Activated T-cell treated with anti-CD3 and anti-CD28 coated beads for 48 hours (primary cell): Measurements from ENCODE around the gene TAS2R50.
"Not testable (repeated sequence)": the region's sequence is repeated elsewhere in the genome, so short reads cannot be mapped to it uniquely, and the experiment has no call there.

Experiments used
- DNase-seq: peaks from one replicate; pipeline ENCODE4 v3.0.0-alpha.2; 2020; ENCODE audit warnings: low read depth

TAS2R50 gene

GRCh38 chr12:10986812-10987211, at the start of gene TAS2R50:
Gene TAS2R50 (minus strand): TSS chr12:10986912. CDS start chr12:10986860, 52 bp downstream.
- no peak for DNase-seq

GRCh38 chr12:11033959-11034358, 47.2 kb upstream of the TAS2R50 start:
- DNase-seq, result not testable (repeated sequence)

DNA sequence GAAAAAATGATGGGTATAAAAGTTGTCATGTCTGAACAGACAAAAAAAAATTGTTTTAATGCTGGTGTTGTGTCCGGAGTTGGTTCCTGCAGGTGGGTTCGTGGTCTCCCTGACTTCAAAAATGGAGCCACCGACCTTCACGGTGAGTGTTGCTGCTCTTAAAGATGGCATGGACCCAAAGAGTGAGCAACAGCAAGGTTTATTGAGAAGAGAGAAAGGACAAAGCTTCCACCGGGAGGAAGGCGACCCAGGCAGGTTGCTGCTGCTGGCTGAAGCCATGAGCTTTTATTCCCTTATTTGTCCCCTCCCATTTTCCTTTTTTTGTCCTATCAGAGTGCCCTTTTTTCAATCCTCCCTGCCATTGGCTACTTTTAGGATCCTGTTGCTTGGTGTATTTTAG, 44.6 kb upstream of the TAS2R50 start, which contains the start of gene TAS2R31:
Gene TAS2R31, minus strand, starts transcription at position 101 of the 400 bp plus-strand sequence. Its CDS starts 72 bp downstream, at position 29.
- no peak for DNase-seq

DNA sequence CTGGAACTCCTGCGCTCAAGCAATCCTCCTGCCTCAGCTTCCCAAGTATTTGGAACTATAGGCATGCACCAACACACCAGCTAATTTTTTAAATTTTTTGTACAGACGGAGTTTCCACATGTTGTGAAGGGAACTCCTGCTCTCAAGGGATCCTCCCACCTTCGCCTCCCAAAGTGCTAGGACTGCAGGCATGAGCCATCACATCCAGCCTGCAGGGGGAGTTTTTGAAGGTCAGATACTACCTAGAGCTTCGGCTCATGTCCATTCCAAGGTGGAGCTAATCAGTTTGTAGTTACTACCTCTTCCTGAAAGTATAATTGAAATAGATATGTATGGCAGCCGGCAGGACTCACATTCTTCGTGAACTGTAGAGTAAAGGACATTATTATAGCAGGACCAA, 39.4 kb upstream of the TAS2R50 start:
- no peak for DNase-seq

DNA sequence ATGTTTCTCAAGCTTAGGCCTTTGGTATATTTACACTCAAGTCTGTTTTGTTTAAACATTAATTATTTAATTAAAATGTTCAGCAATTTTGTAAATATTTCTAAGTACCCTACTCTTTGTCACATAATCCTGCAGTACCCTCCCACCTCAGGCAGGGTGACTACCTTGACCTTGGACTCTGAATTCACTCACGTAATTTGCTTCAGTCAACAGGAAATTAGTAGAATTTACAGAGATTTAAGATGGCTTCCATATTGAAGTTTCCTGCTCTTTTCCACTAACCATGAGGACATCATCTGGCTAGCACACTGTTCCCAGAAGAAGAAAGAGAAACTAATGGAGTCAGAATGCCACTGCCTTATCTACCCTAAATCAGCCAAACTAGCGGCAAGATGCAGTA, 36.7 kb upstream of the TAS2R50 start:
- DNase-seq, result no peak

DNA sequence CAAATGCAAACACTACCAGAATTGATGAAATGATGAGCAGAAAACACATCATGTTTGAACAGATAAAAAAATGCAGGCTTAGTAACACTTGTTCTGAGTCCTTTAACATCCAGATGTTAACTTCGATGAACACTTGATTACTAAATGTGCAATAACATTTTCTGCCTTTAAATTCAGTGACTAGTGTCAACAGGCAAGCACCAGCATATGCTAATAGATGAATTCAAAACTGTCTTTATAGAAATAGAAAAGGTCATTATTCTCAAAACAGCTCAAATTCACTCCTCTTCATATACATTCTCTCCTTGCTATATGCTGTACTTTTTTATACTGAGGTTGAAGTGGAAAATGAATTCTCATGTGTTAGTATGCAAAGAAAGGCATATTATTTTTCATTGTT, 35.8 kb upstream of the TAS2R50 start, which contains the start of gene TAS2R19:
Gene TAS2R19, minus strand, starts transcription at position 101 of the 400 bp plus-strand sequence. Its CDS starts 49 bp downstream, at position 52.
- DNase-seq, result no peak

DNA sequence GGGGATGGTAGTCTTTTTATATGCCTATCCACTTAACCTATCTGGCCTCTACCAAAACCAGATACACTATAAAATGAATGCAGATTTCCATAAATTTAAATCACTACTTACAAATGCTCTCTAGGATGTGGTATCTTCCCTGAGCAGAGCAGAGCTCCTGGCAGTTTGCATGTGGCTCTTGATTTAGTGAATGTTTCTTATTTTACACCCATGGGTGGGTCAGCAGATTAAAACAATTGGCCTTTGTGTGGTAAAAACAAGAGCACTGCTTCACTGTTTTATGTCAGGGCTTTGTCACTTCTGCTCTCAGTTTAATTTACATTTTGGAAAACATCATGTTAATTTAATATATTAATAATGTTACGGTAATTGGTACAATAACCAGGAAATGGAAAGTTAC, 30.2 kb upstream of the TAS2R50 start:
- no peak for DNase-seq

GRCh38 chr12:11015775-11016430, 29.2 kb upstream of the TAS2R50 start:
- DNase-seq, result no peak

DNA sequence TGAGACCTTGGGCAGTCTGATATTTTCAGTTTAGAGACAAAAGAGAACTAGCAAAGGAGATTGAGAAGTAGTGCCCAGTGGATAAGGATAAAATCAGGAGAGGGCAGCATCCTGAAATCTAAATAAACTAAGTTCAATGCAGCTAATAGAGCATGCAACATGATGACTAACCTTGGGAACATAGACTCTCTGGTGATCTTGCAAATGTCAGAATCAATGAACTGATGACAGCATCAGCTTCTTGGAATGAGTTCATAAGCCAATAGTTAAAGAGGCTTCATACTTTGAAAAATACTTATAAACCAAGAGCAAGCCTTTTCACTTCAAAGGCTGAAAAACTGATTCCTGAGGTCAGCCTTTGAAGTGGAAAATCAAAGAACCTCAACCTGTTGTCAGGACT, 27.5 kb upstream of the TAS2R50 start:
- DNase-seq, result no peak

DNA sequence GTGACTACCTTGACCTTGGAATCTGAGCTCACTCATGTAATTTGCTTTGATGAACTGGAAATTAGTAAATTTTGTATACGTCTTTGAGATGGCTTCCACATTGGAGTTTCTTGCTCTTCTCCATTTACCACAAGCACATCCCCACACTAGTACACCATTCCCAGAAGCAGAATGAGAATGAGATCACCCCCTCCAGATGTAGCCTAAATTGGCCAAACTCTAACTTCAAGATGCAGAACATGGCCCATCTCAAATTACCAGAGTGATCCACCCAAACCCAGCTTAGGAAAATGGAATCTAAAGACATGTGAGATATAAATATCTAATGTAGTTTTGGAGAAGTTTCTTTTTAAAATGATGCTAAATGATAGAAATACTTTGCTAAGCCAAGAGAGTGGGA, 20.9 kb upstream of the TAS2R50 start:
- DNase-seq, result no peak

DNA sequence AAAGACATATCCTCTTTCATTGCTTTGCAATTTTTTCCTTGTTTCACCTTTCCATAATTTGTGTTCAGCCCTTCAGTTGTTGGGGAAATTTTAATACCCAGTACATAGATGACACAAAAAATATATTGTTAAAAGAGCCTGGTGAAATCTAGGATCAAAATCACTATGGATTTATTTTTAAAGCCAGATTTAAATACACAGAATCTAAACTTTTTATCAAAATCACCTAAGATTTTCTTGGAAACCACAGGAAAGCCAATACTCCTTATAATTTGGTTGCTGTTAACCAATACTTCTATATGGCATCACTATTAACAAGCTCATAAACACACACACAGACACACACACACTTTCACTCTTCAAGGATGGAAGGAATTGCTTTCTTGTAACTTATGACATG, 11.5 kb upstream of the TAS2R50 start, which contains the start of gene TAS2R20:
Gene TAS2R20, minus strand, starts transcription at position 101 of the 400 bp plus-strand sequence. CDS start 429 bp downstream, outside the sequence.
- DNase-seq, result no peak

- no peak for DNase-seq
Observed at GRCh38 chr12:10994307-10994706, 7.6 kb upstream of the TAS2R50 start.

- no peak for DNase-seq
Observed at GRCh38 chr12:10989107-10989506, 2.4 kb upstream of the TAS2R50 start.

DNA sequence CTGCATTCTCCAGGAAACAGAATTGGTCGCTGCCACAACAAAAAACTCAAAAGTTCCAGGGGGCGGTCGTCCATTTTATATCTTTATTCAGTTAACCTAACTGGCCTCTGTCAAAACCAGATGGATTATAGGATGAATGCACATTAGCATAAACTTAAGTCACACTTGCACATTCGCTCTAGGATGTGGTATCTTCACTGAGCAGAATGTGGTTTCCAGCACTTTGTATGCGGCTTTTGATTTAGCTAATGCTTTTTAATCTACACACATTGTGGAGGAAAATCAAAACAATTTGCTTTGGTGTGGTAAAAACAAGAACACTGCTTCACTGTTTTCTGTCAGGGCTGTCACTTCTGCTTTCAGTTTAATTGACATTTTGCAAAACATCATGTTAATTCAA, 4.5 kb downstream of the TAS2R50 start:
- DNase-seq, result no peak

DNA sequence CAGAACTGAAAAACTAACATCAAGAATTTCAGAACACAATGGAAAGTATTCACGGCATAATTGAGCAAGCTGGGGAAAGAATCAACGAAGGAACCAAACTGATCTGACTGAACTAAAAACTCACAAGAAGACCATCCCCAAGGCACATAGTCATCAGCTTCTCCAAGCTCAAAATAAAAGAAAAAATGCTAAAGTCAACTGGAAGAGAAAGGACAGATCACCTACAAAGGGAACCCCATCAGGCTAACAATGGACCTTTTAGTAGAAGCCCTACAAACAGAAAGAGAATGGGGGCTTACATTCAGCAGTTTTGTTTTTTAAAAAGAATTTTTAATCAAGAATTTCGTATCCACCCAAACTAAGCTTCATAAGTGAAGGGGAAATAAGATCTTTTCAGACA, 11.7 kb downstream of the TAS2R50 start:
- DNase-seq, result no peak

DNA sequence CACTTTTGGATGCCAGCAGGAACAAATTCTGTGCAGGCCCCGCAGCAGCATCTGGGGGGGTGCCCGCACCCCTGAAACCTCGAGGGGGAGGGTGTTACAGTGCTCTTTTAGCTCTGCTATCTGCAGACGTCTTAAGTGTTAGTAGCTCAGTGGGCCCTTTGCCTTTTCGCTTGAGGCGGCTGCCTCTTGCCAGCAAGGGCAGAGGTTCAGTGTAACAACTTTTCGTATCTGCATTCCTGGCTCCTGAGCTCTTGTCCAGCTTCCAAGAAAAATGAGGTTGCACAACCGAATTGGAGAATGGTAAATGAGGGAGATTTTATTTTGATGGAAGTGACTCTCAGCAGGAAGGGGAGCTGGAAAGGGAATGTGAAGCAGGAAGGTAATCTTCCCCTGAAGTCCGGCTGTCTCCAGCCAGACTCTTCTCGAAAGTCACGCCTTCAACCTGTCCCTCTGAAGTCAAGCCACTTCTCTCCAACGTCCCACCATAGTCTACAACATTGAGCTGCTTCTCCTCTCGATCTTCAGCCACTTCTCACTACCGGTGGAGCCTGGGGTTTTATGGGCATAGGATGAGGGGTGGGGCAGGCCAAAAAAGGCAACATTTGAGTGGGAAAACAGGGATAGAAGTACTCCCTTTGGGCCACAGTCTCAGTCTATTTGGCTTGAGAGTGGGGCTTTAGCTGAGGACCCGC, 17.8 kb downstream of the TAS2R50 start:
- DNase-seq, result no peak

GRCh38 chr12:10967409-10967808, 19.3 kb downstream of the TAS2R50 start:
- DNase-seq, result no peak

DNA sequence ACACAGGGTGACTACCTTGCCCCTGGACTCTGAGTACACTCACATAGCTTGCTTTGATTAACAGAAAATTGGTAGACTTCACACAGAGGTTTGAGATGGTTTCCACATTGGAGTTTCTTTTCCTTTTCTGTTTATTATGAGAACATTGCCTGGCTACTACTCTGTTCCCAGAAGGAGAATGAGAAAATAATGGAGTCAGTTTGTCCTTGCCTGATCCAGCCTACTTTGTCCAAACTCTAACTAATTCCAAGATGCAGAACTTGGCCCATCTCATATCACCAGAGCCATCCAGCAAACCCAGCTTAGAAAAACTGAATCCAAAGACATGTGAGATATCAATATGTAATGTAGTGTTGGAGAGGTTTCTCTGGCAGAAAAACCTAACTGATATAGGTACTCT, 20.4 kb downstream of the TAS2R50 start:
- DNase-seq, result no peak

DNA sequence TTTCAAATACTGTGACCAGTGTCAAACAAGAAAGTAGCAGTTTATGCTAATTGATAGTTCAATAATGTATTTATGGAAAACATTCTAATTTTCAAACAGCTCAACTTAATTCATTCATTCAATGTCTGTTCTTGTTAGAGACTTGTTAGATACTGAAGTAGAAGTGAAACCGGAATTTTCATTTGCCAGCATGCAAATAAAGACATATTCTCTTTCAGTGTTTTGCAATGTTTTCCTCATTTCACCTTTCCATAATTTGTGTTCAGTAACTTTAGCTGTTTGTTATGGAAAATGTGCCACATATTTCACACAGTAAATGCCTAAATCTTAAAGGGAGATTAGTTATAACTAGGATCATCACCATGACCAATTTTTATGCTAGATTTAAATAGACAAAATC, 21.2 kb downstream of the TAS2R50 start:
- DNase-seq, result no peak

GRCh38 chr12:10960211-10960610, 26.5 kb downstream of the TAS2R50 start:
- DNase-seq, result no peak

- no peak for DNase-seq
Observed at GRCh38 chr12:10959804-10960203, 26.9 kb downstream of the TAS2R50 start.

GRCh38 chr12:10957741-10958140, 29.0 kb downstream of the TAS2R50 start:
- DNase-seq, result no peak

DNA sequence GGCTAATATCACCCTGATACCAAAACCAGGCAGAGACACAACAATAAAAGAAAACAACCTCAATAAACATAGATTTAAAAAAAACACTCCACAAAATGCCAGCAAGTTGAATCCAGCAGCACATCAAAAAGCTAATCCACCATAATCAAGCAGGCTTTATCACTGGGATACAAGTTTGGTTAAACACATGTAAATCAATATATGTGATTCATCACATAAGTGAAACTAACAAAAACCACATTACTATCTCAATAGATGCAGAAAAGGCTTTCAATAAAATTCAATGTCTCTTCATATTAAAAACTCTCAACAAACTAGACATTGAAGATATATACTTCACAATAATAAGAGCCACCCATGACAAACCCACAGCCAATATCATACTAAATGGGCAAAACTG, 30.6 kb downstream of the TAS2R50 start:
- DNase-seq, result no peak
